T1000 (cell line): ENCODE data around the gene NUP98.
"Not testable (repeated sequence)": the region's sequence is repeated elsewhere in the genome, so short reads cannot be mapped to it uniquely, and the experiment has no call there.

Experiments used
- DNase-seq: peaks from one replicate; lab custom pipeline; 2025; ENCODE audit warnings: mixed read lengths; lab: John Stamatoyannopoulos, UW

Gene NUP98

DNA sequence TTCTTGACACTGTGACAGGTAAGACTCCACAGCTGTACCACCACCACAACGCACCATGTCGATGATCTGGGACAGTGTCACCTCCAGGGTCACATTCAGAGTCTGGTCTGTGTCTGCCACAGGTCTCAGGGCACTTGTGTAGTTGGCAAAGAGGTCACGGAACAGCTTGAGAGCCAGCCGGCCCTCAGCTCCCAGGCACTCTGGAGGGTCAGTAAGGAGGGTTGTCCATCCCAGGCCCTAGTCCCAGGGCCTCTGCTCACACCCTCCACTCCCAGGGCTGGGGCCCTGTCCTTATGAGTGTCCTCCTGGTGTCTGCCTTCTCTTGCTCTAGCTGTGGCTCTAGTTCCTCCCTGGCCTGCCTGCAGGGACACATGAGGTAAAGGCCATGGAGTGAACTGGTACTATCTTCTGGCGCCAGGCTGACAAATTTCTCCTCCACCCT is 127.6 kb downstream of the NUP98 start:
- DNase-seq: no peak

DNA sequence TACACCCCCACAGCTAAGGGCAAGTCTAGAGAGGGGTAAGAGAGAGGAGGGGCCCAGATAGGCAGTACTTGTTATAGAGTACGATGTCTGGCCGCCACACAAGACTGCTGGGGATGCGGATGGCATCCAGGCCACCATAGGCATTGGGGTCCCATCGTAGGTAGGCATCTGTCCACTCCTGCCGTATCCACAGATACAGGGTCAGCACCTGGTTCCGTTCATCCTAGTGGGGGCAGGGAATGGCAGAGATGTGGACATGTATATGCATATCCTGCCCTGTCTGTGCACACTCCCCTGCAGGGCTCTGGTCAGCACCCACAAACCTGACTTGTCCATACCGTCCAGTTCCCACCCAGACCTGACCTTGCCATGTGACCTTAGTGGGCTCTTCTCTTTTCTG is 128.2 kb downstream of the NUP98 start:
- no peak for DNase-seq

DNA sequence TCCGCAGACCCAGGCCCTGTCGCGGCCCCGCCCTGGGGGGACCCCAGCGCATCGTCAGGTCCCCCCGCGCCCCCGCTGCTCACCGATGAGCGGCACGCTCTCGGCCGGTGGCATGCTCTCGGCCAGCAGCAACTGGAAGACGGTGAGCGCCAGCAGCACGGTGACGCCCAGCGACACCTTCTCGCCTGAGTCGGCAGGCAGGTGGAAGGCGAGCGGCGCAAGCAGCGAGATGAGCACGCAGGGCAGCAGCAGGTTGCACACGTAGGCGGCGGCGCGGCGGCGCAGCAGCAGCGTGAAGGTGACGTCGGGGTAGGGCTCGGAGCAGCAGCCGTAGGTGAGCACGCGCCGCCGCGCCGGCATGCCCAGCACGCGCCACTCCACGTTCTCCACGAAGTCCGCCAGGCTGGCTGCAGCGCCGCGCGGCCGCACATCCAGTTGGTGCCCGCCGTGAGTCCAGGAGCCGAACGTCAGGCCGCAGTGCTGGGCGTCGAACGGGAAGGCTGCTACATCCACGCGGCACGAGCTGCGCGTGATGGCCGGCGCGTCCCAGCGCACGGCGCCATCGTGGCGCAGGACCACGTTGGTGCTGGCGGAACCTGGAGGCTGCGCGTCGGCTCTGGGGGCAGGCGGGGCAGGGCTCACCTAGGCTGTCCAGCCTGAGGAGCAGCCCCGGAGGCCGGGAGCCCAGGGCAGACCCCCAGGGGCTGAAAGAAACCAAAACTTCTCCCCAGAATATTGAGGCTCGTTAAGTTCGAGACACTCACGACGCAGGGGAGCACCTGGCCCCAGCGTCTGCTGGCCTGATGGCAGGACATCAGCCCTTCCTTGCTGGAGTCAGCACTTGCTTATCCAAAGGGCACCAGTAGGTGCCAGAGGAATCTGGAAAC is 130.0 kb downstream of the NUP98 start:
- DNase-seq: no peak

DNA sequence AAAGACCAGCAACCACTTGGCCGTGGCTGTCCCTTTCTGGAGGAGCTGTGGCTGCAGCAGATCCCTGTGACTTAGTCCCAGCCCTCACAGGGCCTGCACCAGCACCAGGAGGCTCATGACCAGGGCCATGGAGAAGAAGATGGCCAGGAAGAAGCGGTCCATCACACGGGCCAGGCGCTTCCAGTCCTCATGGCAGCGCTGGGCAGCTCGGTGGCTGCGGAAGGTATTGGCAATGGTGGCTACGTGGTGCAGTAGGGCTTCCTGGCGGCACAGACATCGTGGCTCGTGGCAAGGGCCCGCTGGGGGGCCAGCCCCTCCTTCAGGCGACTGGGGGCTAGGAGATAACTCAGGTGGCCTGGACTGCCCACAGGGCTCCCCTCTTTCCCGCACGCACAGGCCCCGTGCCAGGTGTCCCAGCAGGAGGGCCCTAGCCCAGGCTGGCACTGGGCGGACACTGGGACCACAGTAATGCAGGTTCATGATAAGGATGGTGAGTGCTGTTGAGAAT is 131.3 kb downstream of the NUP98 start:
- DNase-seq: no peak

DNA sequence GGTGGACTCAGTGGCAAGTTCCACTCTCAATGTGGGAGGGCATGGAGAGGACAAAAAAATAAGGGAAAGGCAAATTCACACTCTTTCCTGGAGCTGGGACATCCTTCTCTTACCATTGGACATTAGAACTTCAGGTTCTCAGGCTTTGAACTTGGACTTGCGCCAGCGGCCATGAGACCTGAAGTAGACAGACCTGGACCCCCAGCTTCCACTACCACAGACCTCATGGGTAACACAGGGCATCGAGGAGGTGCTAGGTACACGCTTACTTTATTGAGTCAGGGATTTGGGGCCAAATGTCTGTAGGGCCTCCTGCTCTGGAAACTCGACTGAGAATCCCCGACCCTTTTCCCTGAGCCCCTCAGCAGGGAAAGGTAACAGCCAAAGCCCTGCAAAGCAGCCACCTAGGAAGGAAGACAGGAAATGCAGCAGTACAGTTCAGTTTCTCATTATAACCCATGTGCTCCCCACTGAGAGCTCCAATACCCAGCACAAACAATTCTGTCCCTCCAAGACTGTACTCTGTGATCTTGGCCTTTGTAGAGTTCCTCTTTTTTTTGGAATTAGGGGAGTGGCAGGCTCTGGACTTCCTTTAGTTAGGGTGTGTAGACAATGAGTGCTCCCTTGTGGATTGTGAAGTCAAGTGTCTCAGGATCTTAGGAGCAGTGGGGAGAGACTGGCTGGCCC is 131.9 kb downstream of the NUP98 start:
- no peak for DNase-seq

DNA sequence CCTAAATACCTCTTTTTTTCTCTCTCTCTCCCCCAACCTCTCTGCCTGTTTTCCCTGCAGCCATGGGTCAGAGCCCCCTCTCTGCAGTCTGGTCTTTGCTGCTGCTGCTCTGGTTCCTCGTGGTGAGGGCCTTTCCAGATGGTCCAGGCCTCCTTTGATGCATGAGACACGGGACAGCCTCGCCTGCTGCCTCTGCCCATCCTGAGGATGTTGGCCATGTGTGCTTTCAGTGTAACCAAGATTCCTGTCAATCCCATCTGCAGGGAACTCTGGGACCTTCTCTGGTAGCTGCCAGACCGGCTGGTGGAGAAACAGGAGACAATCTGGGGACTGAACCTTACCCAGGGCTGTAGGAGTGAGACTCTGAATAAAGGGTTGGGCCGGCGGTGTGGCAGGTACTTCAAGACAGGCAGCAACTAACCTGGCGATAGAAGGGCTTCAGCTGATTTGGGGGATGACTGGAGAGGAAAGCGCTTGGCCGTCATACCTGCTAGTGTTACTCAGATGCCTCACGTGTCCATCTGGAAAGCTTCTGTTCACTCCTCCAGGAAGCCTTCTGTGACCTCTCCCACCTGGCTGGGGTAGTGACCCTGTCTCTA is 133.2 kb downstream of the NUP98 start:
- DNase-seq: no peak

DNA sequence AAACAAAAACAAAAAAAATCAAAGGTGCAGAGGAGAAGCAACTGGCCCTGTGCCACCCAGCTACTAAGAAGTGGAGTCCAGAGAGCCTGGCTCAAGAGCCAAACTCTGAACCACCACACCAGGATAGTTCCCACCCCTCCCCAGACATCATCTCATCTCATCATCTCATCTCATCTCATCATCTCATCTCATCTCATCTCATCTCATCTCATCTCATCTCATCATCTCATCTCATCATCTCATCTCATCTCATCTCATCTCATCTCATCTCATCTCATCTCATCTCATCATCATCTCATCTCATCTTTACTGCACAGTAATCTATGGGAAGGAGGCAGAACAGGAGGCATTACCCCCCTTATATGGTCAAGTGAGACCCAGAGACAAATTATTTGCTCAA is 134.5 kb downstream of the NUP98 start:
- DNase-seq: no peak

DNA sequence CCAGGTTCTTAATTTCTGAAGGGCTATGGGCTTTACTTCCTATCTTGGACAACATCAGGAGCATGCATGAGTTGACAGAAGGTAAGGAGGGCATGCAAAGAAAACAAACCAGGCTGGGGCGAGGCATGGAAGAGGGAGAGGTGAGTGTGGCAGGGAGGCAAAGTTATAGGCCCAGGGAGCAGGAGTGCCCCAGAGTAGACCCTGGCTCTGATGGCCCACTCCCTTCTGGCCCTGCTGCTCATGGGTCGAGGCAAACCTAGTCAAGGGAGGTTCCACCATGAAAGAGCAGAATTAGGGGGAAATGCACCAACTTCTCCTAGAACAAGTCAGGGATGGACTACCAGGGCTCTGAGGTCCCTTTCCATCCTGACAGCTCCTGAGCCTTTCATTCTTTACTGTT is 136.4 kb downstream of the NUP98 start:
- DNase-seq: no peak

DNA sequence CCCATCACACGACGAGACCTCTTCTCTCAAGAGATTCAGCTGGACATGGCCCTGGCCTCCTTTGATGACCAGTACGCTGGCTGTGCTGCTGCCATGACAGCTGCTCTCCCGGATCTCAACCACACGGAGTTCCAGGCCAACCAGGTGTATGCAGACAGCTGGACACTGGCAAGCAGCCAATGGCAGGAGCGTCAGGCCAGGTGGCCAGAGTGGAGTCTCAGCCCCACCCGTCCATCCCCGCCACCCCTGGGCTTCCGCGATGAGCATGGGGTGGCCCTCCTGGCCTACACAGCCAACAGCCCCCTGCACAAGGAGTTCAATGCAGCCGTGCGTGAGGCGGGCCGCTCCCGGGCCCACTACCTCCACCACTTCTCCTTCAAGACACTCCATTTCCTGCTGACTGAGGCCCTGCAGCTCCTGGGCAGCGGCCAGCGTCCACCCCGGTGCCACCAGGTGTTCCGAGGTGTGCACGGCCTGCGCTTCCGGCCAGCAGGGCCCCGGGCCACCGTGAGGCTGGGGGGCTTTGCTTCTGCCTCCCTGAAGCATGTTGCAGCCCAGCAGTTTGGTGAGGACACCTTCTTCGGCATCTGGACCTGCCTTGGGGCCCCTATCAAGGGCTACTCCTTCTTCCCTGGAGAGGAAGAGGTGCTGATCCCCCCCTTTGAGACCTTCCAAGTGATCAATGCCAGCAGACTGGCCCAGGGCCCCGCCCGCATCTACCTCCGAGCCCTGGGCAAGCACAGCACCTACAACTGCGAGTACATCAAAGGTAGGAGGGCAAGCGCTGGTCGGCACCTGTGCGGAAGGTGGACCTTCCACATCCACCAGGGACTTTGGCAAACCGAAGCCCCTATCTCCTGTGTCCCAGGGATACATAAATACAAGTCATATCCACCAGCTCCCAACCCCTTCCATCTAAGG is 137.5 kb downstream of the NUP98 start:
- no peak for DNase-seq

DNA sequence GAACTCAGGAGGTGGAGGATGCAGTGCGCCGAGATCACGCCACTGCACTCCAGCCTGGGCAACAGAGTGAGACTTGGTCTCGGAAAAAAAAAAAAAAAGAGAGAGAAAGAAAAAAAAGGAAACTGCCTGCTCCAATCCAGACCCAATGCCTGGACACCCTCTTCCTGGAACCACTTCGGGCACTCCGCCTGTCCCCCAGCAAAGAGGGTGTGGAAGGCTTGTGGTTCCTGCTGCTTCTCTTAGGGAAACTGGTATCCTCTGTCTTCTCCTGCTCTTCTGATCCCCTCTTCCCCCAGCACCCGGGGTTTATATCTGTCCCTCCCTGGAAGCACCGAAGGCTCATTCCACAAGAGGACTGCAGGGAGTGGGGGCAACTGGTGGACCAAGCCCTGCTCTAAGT is 139.1 kb downstream of the NUP98 start:
- no peak for DNase-seq

DNA sequence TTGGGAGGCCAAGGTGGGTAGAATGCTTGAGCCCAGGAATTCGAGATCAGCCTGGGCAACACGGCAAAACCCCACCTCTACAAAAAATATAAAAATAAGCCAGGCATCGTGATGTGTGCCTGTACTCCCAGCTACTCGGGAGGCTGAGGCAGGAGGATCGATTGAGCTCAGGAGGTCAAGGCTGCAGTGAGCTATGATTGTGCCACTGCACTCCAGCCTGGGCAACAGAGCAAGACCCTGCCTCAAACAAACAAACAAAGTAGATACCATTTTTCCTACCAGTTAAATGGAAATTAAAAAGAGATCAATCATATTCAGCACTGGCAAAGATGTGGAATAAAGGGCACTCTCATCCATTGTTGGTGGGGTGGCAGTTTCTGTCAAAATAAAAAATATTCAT is 140.0 kb downstream of the NUP98 start:
- DNase-seq: not testable (repeated sequence)

DNA sequence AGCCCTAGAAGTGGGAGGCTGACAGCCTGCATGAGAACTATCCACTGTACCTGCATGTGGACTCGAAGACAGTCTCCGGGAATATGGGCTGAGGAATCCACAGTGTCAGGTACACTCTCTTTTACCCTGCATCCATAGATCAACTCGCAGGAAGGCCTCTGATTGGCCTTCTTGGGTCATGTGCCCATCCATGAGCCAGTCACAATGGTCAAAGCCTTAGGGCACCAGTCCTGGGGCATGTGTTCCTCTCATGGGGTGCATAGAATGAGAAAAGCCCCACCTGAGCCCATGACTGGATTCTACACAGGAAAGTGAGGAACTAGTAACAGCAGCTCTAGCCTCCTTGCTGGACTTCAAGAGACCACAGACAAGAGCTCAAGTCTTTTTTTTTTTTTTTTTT is 141.8 kb downstream of the NUP98 start:
- DNase-seq: no peak

DNA sequence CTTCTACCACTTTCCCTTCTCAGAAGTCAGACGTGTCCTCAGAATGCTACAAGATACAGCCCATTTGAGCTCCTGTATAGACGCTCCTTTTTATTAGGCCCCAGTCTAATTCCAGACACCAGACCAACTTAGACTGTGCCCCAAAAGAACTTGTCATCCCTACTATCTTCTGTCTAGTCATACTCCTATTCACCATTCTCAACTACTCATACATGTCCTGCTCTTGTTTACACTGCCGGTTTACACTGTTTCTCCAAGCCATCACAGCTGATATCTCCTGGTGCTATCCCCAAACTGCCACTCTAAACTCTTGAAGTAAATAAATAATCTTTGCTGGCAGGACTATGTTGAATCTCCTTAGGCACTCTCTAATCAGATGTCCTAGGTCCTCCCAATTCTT is 144.8 kb downstream of the NUP98 start:
- not testable (repeated sequence) for DNase-seq

DNA sequence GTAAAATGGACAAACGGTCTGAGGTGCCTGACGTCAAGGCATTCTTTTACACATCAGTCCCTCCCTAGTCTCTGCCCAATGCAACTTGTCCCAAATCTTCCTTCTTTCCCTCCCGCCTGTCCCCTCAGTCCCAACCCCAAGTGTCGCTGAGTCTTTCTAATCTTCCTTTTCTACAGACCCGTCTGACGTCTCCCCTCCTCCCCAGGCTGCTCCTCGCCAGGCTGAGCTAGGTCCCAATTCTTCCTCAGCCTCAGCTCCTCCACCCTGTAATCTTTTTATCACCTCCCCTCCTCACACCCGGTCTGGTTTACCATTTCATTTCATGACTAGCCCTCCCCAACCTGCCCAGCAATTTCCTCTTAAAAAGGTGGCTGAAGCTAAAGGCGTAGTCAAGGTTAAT is 148.0 kb downstream of the NUP98 start:
- DNase-seq: not testable (repeated sequence)

DNA sequence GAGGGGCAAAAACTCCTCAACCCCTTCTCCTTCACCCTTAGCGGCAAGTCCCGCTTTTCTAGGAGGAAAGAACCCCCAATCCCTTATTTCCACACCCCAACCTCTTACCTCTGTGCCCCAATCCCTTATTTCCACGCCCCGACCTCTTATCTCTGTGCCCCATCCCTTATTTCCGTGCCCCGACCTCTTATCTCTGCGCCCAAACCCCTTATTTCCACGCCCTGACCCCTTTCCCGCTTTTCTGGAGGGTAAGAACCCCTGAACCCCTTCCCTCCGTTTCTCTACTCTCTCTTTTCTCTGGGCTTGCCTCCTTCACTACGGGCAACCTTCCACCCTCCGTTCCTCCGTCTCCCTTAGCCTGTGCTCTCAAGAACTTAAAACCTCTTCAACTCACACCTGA is 148.5 kb downstream of the NUP98 start:
- not testable (repeated sequence) for DNase-seq

DNA sequence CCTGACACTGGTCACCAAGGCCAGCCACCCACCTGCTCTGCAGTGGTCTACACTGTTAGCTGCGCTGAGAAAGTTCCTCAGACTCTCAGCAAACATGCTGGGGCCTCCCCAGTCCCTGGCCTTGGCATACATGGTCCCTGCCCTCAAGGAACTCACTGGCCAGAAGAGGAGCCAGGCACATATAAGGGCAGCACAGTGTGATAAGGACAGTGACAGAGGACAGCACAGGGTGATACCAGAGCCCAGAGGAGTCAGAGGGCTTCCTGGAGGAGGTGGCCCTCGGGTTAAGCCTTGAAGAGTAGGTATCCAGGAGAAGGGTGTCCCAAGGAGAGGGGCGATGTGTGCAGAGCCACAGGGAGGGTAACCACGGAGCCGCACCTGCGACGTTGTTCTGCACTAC is 151.8 kb downstream of the NUP98 start:
- DNase-seq: no peak

DNA sequence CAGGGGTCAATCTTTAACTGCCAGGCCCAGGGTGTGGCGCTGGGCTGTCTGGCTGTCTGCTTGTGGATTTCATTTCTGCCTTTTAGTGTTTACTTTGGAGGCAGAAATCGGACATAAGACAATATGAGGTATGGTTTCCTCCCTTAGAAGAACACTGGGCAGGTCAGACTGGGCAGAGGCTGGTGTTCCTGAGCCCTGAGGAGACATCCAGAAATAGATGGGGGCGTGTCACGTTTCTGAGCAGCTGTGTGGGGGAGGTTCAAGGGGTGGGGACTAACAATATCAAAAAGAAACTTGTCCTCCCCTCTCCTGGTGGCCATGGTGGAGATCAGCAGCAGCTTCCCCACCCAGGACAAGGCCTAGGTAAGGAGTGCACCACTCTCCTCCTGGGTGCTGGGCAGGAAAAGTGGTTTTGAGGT is 152.5 kb downstream of the NUP98 start, which contains the start of gene ART1:
TSS of gene ART1 (plus strand) at position 312 of the 419 bp plus-strand sequence. CDS start 14,086 bp downstream, outside the sequence.
- DNase-seq: no peak

DNA sequence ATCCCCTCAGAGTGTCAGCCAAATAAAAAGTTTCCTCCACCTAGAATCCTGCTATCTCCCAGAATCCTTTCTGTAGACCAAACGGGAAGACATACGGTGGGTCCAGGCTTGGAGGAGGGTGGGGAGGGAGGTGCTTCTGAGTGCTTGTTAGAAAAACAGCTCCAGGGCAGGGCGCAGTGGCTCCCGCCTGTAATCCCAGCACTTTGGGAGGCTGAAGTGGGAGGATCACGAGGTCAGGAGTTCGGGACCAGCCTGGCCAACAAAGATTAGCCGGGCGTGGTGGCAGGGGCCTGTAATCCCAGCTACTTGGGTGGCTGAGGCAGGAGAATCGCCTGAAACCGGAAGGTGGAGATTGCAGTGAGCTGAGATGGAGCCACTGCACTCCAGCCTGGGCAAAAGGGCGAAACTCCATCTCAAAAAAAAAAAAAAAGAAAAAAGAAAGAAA is 154.2 kb downstream of the NUP98 start:
- DNase-seq: not testable (repeated sequence)

DNA sequence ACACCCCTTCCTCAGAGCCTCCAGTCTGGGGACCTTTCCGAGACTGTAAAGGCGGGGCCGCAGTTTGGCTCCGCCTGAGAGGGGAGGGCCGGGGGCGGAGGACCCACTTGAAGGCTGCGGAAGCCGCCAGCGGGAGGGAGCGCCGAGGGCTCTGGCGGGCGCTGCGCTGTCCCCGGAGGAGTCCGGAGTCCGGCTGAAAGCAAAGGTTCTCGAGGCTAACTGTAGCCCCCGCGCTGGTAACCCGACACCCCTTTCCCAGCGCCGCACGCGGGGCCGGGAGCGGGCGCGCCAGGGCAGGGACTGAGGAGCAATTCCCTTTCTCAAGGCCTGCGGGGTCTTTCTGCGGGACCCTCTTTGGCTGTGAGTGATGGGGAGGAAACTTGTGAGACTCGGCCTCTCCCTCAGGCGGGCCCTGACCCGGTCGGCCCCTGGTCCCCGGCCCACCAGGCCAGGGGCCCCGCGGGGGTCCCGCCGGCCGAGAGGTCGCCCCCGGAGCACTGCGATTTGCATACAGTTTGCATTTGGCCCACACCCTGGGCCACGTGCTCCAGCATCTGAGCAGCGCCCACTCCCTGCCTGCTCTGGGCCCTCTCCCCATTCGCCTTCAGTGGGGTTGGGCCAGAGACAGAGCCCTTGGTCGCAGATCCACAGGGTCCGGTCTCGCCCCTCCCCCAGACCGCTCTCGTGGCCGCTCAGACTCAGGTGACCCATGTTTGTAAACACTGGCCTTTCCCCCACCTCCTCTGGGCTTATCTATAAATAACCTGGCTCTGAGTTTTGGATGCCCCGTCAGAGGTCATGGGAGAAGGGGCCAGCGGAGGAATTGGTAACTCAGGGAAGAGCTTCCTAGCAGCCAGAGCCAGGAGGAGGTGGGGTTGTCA is 155.0 kb downstream of the NUP98 start:
- no peak for DNase-seq

DNA sequence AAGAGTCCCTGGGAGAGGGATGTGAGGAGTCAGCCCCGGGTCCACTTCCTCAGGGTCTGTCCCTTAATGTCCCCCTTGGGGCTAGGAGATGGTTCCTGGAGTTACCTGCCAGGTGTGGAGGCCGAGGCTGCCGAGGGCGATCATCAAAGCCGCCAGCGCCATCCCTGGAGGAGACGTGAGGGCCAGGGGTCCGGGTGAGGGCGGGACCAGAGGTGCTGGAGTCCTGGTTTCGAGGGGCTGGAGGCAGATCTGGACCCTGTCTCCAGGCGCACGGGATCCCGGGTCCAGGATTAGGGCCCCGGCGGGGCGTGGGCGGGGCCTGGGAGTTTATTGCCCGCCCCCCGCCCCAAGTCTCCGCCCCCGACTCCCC is 155.7 kb downstream of the NUP98 start, which contains the start of gene ART5:
TSS of gene ART5 (minus strand) at position 292 of the 370 bp plus-strand sequence. CDS start at position 162, 130 bp downstream.
- no peak for DNase-seq
